ENCODE data around the gene GLTP. TPM values are rescaled to one million over a fixed set of nuclear protein-coding genes. Genes with fewer than 3 reads are reported as not detected.

Gene GLTP
- total RNA-seq, 1 donor from 2014 or later = 210 TPM

DNA sequence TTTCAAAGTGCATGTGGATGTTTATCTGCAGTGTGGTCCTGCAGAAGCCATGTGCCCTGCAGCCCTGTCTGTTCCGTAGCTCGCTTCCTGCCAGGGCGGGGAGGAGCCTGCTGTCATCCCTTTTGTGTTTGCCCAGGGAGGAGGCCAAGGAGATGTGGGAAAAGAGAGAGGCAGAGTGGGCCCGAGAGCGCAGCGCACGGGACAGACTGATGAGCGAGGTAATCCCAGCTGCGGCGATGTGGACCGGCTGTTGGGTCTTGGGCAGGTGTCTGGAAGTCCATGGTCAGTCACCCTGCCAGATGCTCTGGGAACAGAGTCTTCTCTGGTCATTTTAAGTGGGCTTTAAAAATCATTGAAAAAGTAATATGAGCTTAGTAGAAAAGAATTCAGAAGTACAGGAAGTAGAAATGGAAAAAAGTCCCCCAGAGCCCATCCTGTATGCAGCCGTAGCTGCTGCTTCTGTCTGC lies 32.5 kb upstream of the GLTP start:
- DNase-seq (ENCODE audit: low read depth) (no peak), FAIRE-seq (no peak)
- Histone ChIP-seq H3K36me3 (ENCODE audit: control insufficient read depth, insufficient read depth, low read length) (peaks cover 32% of the 10 kb centered on the region), H3K4me3 (ENCODE audit: low read depth, low read length) (no peak overlapping the region), H3K27me3 (ENCODE audit: control insufficient read depth, insufficient read depth, low read length) (no peaks in the 10 kb centered on the region)
- TF ChIP-seq, protein P1, sequence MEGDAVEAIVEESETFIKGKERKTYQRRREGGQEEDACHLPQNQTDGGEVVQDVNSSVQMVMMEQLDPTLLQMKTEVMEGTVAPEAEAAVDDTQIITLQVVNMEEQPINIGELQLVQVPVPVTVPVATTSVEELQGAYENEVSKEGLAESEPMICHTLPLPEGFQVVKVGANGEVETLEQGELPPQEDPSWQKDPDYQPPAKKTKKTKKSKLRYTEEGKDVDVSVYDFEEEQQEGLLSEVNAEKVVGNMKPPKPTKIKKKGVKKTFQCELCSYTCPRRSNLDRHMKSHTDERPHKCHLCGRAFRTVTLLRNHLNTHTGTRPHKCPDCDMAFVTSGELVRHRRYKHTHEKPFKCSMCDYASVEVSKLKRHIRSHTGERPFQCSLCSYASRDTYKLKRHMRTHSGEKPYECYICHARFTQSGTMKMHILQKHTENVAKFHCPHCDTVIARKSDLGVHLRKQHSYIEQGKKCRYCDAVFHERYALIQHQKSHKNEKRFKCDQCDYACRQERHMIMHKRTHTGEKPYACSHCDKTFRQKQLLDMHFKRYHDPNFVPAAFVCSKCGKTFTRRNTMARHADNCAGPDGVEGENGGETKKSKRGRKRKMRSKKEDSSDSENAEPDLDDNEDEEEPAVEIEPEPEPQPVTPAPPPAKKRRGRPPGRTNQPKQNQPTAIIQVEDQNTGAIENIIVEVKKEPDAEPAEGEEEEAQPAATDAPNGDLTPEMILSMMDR (IDR thresholded peaks at IDR 0.05; ENCODE audit: insufficient read depth, low read length, severe bottlenecking) = no peak

DNA sequence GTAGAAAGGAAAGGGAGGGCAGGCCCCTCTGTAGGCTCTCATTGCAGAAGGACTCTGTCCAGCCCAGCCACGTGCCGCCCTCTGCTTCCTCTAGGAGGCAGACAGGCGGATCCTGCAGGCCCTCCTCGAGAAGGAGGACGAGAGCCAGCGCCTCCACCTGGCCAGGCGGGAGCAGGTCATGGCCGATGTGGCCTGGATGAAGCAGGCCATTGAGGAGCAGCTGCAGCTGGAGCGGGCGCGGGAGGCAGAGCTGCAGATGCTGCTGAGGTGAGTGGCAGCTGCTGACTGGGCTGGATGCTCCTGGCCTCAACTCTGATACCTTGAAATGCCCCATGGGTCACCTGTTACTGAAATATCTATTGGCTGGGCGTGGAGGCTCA lies 30.6 kb upstream of the GLTP start:
- no peaks in the 10 kb centered on the region for H3K27me3 ChIP-seq (ENCODE audit: control insufficient read depth, insufficient read depth, low read length)
- FAIRE-seq (no peak), DNase-seq (ENCODE audit: low read depth) (peak; percentile 23)
- TF ChIP-seq, protein P1 (IDR thresholded peaks at IDR 0.05; ENCODE audit: insufficient read depth, low read length, severe bottlenecking) = peak; percentile 60
- H3K36me3 ChIP-seq (ENCODE audit: control insufficient read depth, insufficient read depth, low read length) = peaks cover 40% of the 10 kb centered on the region
- H3K4me3 ChIP-seq (ENCODE audit: low read depth, low read length) = no peak overlapping the region

DNA sequence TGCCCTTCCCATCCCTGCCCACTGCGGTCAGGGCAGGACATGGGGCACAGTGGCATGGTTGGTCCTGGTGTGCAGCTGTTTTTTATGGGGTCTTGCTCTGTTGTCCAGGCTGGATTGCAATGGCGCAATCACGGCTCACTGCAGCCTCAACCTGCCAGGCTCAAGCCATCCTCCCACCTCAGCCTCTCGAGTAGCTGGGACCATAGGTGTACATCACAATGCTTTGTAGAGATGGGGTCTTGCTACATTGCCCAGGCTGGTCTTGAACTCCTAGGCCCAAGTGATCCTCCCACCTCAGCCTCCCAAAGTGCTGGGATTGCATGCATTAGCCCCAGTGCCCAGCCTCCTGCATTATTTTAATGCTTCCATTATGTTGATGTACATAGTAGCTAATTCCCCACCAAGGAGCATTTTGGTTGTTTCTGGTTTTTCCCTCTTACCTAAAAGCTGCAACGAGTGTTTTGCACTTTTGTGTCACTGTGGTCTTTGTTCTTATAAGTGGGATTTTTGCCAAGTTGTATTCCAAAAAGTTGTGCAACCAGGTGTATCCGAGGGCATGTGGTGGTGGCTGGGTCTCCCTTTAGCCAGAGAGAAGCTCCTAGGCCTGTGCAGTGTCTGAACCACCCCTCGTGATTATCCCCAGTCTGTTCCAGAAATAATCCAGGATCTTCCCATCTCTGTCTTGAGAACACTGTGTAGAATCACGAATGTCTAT lies 30.1 kb upstream of the GLTP start:
- Histone ChIP-seq H3K27me3 (ENCODE audit: control insufficient read depth, insufficient read depth, low read length) (no peaks in the 10 kb centered on the region), H3K4me3 (ENCODE audit: low read depth, low read length) (no peak overlapping the region), H3K36me3 (ENCODE audit: control insufficient read depth, insufficient read depth, low read length) (peaks cover 37% of the 10 kb centered on the region)
- TF ChIP-seq, protein P1 (IDR thresholded peaks at IDR 0.05; ENCODE audit: insufficient read depth, low read length, severe bottlenecking) = no peak
- FAIRE-seq (peak; percentile 18), DNase-seq (ENCODE audit: low read depth) (no peak)

DNA sequence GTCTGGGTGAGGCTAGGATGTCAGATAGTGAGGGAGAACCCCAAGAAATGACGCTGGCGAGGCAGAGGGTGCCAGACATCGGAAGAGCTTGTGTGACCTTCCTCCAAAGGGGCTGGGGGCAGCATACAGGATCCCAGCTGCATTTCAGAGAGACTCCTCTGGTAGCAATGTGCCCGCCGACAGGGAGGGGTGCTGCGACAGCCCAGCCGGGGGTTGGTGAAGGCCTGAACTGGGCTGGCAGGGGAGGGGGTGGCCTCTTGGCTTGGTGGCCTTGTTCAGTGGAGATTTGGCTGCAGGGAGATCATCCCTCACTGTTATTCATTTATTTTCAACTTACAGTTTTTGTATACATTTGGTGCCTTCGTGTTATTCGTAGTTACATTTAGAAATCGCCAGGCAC lies 25.0 kb upstream of the GLTP start:
- FAIRE-seq (no peak), DNase-seq (ENCODE audit: low read depth) (no peak)
- Histone ChIP-seq H3K27me3 (ENCODE audit: control insufficient read depth, insufficient read depth, low read length) (no peaks in the 10 kb centered on the region), H3K4me3 (ENCODE audit: low read depth, low read length) (no peak overlapping the region), H3K36me3 (ENCODE audit: control insufficient read depth, insufficient read depth, low read length) (peaks cover 25% of the 10 kb centered on the region)
- TF ChIP-seq, protein P1 (IDR thresholded peaks at IDR 0.05; ENCODE audit: insufficient read depth, low read length, severe bottlenecking) = no peak

DNA sequence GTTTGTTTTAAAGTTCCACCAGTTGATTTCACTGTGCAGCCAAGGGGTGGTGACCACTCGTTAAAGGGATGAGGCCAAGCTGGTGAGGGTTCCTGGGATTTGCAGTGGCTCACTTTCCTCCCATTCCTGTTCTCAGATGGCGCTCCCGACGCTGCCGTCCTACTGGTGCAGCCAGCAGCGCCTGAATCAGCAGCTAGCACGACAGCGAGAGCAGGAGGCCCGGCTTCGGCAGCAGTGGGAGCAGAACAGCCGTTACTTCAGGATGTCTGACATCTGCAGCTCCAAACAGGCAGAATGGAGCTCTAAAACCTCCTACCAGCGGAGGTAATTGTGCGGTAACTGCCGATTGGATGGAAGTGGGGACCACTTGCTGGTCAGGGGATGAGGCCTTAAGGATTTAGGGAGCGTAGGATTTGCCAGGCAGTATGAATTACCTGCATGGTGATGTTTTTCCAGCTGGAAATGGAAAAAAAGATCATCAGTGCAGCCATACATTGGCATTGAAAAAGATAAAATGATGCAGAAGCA lies 22.6 kb upstream of the GLTP start:
- no peak for FAIRE-seq
- Histone ChIP-seq H3K4me3 (ENCODE audit: low read depth, low read length) (no peak overlapping the region), H3K27me3 (ENCODE audit: control insufficient read depth, insufficient read depth, low read length) (no peaks in the 10 kb centered on the region), H3K36me3 (ENCODE audit: control insufficient read depth, insufficient read depth, low read length) (peaks cover 23% of the 10 kb centered on the region)
- TF ChIP-seq, protein P1 (IDR thresholded peaks at IDR 0.05; ENCODE audit: insufficient read depth, low read length, severe bottlenecking) = no peak
- no peak for DNase-seq (ENCODE audit: low read depth)

Data from bronchial epithelial cell (primary cell).